Measurements from ENCODE around the gene MAOB.

The MAOB gene

DNA sequence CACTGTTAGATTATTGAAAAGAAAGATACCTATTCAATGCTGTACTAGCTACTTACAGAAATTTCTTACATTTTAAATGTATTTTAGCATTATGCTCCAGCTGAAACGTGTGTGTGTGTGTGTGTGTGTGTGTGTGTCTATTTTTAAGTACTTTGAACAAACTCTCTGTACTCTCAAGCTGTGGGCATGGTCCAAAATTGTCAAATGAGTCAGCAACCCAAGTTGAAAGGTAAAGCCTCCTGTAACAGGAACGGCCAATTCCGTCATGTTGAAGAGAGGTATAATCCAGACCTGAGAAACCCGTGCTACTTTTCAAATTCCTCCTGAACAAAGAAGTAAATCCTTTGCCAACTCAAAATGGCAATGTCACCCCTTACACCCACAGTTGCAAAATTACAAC, 20.5 kb downstream of the MAOB start:
- no peak for DNase-seq (ENCODE audit: low read depth in 3 of 3, low spot score in 1 of 3)

DNA sequence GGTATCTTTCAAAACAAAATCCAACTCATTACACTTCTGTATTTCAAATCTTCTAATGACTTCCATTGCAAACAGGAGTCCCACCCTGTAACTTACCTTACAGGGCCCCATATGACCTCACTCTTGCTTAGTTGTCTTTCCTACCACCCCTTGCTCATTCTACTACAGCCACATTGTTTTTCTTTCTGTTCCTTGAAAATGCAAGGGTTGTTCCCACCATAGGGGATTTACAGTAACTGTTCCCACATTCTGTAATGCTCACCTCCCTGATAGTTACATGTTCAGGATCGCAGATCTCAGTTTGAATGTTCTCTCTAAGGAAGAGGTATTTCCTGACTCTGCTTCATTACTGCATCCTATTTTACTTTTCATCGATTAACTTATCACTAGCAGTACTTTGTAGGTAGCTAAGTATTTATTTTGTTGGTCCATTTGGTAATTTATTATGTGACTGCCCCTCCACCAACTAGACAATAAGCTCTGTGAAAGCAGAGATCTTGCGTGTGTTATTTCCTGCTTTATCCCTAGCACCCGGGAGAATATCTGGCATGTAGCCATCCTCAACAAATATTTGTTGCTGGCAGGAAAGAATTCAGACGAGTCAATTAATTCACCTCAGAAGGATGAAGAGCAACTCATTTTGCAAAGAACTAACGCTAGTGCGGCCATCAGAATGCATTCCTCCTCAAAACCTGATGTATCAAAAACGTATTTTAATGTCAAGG, 21.4 kb downstream of the MAOB start:
- no peak for DNase-seq (ENCODE audit: low read depth in 3 of 3, low spot score in 1 of 3)

DNA sequence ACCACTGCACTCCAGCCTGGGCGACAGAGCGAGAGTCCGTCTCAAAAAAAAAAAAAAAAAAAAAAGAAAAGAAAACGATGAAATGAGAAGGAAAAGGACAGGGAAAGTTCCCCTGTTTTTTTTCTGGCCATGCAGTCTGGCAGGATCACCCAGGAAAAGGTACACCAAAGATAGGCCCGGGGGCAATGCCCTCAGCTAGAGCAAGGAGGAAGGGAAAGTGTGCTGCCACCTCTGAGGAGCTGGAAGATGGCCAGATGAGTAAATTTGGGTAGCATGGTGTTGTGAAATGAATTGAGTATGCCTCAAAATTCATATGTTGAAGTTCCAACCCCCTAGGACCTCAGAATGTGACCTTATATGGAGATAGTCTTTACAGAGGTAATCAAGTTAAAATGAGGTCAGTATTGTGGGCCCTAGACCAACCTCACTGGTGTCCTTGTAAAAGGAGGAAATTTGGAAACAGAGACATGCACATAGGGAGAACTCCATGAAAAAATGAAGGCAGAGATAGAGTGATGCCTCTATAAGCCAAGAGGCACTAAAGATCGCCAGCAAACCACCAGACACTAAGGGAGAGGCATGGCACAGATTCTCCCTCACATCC, 28.9 kb downstream of the MAOB start:
- no peak for DNase-seq (ENCODE audit: low read depth in 3 of 3, low spot score in 1 of 3)

DNA sequence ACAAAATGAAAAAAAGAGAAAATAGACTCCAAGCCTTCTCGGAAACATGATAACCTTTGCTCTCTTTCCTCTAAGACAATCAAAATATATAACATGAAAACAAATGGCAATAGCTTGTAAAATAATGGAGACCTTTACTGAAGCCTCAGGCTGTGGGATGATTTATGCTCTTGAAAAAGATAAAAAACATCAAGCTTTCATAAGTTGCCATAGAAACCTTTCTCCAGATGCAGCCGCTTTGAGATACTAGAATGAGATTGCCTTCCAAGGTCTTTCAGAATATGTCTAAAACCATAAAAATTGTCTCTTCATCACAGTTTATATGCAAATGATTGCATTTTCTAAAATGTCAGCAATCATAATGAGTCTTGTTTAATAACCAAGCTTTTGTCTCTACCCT, 31.6 kb downstream of the MAOB start:
- DNase-seq (ENCODE audit: low read depth in 3 of 3, low spot score in 1 of 3) = no peak

DNA sequence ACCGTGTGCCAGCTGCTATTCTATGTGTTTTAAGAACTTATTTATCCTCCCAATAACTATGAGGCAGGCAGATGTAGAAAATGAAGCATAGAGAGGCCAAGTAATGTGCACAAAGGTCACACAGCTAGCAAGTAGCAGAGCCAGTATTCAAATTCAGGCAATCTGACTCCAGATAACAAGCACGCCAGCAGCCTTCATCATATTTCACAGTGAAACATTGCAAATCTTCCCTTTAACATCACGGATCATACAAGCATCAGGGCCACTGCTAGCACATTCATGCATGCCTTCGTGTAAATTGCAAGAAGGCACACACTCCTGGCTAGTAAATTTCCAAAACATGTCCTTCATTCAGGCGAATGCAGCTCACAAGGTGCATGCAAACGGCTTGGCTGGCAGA, 33.1 kb downstream of the MAOB start:
- DNase-seq (ENCODE audit: low read depth in 3 of 3, low spot score in 1 of 3) = no peak

DNA sequence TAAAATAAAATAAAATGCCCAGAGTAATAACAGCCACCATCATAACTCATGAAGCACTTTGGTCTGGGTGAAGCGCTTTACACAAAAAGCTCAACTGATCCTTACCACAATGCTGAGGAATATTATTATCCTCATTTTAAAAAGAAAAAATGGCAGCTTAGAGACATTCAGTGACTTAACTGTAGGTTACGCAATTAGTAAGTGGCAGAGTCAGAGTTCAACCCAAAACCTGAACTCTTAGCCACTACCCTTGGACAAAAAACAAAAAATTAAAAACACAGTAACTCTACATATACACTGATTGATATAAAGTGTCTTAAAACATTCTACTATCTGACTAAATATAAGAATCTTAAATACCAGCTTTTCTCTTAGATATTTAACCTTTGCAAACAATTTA, 34.9 kb downstream of the MAOB start:
- DNase-seq (ENCODE audit: low read depth in 3 of 3, low spot score in 1 of 3) = no peak

DNA sequence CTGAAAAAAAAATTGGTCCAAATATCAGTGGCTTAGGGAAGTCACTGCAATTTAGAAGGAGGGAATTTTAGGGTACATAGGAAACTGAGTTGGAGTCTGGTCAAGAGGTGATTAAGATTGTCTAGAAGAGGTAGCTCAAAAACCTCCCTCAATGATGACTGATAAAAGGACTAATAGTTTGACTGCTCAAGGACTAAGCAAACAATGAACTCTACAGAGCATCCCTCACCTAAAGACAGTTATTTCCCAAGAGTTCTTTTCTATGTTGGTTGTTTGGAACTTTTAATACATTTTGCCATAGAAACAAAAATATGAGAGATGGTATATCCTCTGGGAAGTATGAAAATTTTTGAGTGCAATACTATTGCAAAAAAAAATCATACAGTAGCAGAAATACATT, 35.7 kb downstream of the MAOB start:
- DNase-seq (ENCODE audit: low read depth in 3 of 3, low spot score in 1 of 3) = no peak

DNA sequence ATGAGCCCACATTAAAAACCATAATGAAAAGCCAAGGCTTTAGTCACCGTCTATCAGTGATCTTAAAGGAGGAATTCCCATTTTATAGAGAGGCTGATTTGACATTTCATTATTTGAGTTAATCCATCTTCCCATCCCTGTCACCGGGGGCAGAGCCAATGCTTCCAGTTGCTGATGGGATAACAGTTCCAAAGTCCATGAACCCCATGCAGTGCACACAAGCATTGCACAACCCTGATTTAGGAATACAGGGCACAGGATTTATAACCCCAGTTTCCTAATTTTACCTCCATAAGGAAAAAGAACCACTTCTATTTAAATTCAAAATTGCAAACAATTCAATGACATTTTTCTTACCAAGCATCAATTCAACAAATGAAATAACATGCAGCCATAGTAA, 36.5 kb downstream of the MAOB start:
- DNase-seq (ENCODE audit: low read depth in 3 of 3, low spot score in 1 of 3) = no peak

DNA sequence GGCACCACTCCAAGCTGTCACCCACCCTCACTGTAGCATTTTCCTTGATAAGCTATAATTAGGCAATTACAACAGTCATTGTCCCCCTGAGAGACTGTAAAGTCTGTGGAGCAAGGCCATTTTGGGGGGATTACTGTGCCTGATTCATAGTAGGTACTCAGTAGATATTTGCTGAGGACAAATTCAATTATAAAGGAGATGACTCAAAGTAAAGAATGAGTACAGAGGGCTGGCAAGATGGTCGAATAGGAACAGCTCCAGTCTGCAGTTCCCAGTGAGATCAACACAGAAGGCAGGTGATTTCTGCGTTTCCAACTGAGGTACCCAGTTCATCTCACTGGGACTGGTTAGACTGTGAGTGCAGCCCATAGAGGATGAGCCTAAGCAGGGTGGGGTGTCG, 42.0 kb downstream of the MAOB start:
- DNase-seq (ENCODE audit: low read depth in 3 of 3, low spot score in 1 of 3) = no peak

DNA sequence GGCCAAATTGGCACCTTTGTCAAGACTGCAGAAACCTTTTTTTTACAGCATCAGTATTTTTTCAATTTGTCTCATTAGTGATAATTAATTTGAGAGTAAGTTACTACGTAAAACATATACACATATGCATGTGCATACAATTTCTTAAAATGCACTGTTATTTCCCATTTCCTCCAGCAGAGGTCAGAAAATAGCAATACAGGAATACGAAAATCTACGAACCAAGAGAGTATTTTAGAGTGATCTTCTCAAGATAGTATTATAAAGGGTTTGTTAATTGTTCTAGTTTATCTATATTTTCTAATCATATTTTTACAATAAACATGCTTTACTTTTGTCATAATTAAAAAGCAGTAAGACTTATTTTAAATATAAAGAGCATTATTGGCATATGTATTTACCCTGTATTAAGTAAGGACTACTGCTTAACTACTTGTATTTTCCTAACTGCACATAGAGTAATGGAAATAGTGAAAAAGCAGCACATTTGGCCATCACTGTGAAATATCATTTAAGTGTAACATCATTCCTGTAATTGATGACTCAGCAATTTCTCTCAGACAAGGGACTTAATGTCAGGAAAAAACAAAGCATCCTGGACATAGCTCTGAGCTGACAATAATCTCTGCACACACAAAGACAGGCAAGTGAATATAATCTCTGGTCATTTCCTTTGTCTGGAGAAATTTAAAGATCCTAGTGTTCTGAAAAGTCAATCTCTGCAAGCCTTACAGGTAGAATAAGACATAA, 45.6 kb downstream of the MAOB start:
- DNase-seq (ENCODE audit: low read depth in 3 of 3, low spot score in 1 of 3) = no peak

DNA sequence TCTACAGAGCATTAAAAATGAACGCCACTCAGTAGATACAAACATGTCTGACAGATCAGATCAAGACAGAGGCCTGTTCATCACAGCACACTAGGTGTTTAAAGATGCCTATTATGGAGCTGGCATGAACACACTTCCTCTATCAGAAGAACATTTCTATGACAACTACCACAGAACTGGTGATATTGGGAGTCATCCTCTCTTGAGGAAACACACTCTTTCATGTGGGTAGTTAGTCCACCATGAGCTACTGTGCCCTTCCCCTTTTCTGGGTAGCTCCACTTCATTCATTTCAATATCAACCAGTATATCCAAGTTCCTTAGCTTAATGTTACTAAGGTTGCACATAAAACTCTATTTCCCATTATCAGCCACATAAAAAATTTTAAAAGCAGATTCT, 46.7 kb downstream of the MAOB start:
- DNase-seq (ENCODE audit: low read depth in 3 of 3, low spot score in 1 of 3) = no peak

DNA sequence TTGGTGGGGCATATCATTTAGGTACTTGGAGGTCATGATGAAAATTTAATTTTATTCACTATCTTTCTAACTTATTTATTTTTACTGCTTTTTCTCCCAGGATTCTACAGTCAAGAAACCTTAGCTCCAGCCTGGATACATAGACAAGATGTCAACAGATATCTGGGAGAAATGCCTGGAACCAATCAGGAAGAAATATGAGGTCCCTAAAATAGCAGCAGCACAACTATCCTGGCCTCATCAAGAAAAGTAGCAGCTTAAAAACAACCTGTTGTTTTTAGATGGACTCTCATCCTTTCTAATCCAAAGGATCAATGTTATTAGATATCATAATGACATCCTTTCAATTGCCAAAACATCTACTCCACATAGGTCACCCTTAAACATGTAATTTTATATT, 54.5 kb downstream of the MAOB start:
- DNase-seq (ENCODE audit: low read depth in 3 of 3, low spot score in 1 of 3) = no peak

DNA sequence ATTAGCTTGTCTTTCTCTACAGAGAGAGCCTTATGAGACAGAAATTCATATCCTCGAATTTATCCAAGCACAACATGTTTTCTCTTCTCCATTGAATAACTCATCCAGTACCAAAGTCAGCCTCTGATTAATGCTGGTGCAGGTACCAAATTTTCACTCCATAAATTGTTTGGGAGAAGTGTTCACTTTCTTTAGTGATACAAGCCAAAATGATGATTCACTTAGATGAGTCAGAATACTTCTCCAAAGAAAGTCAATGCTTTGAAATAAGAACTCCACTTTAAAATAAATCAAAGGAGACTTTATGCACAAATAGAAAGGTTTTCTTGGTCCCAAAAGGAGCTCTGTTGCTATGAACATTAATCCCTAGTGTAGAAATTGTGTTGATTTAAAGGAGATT, 60.2 kb downstream of the MAOB start:
- DNase-seq (ENCODE audit: low read depth in 3 of 3, low spot score in 1 of 3) = no peak

DNA sequence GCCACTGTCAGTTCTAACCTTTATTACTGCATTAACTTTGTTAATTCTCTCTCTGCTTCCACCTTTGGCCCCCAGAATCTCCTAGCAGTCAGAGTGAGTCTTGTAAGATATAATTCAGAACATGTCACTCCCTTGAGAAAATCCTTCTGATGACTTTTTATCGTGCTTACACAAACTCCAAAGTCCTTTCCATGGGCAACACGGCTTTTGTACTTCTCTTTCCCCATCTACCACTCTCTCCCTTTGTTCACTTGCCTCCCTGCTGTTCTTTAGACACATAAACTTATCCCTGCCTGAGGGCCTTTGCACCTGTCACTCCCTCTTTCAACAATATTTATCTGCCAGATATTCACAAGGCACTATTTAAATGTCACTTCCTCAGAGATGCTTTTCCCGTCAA, 64.8 kb downstream of the MAOB start:
- DNase-seq (ENCODE audit: low read depth in 3 of 3, low spot score in 1 of 3) = no peak

DNA sequence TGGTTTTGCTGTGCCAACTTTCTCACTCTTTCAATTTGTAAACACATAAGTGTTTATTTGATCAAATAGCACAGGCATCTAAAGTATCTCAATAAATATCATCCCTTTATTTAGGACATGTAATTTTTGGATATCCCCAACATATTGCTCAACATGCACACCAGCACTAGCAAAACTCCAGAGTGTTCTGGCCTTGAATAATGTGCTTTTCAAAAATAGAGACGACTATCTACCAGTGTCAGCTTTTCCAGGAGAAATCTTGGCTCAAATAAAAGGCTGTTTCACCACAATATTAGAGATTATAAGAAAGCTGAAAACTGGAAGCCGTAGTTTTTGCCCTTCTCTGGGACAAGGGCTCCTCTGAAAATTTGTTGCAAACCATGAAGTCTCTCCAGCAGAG, 67.0 kb downstream of the MAOB start:
- DNase-seq (ENCODE audit: low read depth in 3 of 3, low spot score in 1 of 3) = no peak

DNA sequence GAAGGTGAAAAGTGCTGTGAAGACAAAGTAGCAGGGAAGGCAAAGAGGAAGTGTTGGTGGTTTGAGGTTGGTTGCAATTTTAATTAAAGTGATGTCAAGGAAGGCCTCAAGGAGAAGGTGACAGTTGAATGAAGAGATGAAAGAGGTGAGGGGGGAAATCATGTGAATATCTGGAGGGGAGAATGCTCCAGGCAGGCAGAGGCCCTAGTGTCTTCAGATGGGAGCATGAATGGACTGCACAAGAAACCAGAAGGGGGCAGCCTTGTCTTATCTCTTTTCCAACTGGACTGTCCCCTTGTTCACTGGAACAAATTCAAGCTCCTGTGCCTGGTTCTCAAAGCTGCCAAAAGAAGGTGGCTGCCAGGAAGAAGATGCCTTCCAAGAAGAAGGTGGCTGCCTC, 68.4 kb downstream of the MAOB start:
- DNase-seq (ENCODE audit: low read depth in 3 of 3, low spot score in 1 of 3) = no peak

DNA sequence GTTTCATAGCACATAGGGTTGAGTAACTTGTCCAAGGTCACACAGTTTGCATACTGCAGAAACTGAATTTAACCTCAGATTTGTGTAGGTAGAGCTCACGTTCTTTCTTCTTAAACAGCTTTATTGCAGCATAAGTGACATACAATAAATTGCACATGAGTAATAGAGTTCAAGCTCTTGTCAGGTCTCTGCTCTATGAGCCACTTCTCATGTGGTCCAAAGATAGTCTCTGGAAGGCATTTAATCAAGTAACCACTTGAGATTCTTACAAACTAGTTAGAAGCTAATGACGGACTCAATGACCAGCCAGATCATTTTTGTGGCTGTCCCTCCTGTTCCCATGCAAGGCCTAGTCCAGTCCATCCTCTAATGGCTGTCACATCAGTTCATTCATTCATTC, 68.9 kb downstream of the MAOB start:
- no peak for DNase-seq (ENCODE audit: low read depth in 3 of 3, low spot score in 1 of 3)

DNA sequence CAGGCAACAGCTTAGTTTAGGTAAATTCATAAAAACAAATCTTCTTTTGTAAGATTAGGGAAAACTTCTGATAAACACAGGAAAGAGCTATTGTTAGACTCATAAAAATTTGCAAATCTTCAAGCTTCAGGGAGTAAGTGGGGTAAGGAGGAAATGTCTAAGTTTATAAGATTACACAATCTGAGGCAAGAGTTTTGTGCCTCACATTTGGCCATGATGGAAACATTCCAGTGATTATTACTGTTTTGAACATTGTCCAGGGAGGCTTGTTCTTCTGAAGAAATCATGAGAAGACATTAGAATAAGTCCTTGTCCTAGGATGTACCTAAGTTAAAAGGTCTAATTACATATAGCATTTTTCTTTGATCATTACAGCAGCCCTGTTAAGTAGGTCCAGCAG, 72.8 kb downstream of the MAOB start:
- no peak for DNase-seq (ENCODE audit: low read depth in 3 of 3, low spot score in 1 of 3)

DNA sequence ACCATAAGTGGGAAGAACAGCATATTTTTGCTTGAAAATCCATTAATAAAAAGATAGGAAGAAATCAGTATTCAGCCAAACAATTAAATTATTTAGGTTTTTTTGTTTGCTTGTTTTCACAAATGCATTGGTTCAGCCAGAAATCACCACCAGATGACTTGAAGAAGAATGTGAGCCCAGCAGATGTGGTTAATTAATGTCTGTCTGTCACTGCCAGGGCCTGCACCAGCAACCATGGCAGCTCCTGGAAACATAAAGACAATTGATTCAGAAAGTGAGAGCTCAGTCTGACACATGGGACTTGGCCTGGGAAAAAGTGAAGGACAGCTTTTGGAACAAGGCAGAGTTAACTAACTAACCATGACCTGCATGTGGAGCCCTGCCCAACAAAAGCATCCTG, 74.0 kb downstream of the MAOB start:
- DNase-seq (ENCODE audit: low read depth in 3 of 3, low spot score in 1 of 3) = no peak

DNA sequence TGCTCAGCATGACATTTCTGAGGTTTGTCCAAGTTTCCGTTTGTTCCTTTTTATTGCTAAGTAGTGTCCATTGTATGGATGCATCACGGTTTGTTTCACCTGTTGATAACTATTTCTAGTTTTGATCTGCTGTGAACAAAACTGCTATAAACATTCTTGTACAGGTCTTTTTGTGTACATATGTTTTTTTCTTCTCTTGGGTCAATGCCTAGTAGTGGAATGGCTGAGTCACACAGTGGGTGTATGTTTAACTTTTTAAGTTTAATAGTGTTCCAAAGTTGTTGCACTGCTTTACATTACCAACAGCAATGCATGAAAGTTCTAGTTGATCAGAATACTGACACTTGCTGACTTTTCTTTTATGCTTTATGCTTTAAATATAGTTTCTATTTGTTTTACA, 76.7 kb downstream of the MAOB start:
- DNase-seq (ENCODE audit: low read depth in 3 of 3, low spot score in 1 of 3) = no peak

DNA sequence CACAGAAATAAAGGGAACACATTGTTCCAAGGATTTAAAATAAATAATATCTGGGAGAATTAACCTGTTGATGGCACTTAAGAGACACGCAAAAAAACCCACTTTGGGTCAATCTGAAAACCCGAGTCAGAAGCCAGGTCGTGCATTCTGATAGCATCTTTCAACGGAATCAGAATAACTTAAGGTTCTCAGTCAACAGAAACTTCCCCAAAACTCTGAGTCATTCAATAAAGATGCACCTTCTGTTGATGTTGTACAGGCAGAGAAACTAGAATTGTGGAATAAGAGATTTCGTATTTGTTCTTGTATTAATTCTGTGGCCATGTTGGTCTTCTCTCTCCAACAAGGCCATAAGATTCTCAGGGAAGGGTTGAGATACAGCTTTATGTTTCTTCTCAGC, 78.2 kb downstream of the MAOB start:
- no peak for DNase-seq (ENCODE audit: low read depth in 3 of 3, low spot score in 1 of 3)

DNA sequence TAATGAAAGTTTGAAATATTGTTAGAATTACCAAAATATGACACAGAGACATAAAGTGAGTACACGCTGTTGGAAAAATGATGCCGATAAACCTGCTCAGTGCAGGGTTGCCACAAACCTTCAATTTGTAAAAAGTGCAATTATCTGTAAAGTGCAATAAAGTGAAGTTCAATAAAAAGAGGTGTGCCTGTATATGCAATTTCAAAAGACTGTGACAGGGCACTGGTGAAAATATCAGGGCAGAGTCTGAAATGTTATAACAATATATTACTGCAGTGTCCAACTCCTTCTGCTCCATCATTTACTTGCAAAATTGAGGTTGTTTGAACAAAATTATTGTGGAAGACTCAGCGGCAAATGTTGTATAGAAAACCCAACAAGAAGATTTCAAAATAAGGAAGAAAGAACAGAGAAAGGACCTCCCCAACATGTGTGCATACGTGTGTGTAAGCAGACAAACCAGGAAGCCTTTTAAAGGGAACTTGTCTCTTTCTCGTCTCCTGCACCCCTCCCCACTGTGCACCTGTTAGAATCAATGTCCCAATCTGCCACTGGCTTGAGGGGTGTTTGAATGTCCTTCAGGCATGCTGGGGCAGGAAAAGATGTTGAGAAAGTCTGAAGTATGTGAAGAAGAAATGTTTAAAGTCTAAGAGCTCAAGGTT, 96.2 kb downstream of the MAOB start:
- DNase-seq (ENCODE audit: low read depth in 3 of 3, low spot score in 1 of 3) = no peak

All from stimulated activated CD4-positive, alpha-beta T cell treated with anti-CD3 and anti-CD28 coated beads, TNF-alpha, amount 100 ng/mL, for 1 hour (primary cell).